ENCODE measurements around the gene CNGB1.

GRCh38 chr16:57920215-57920879 is 50.6 kb downstream of the CNGB1 start:
- TF ChIP-seq POLR2A (IDR thresholded peaks at IDR 0.05), result no peak
- TF ChIP-seq, protein P1, sequence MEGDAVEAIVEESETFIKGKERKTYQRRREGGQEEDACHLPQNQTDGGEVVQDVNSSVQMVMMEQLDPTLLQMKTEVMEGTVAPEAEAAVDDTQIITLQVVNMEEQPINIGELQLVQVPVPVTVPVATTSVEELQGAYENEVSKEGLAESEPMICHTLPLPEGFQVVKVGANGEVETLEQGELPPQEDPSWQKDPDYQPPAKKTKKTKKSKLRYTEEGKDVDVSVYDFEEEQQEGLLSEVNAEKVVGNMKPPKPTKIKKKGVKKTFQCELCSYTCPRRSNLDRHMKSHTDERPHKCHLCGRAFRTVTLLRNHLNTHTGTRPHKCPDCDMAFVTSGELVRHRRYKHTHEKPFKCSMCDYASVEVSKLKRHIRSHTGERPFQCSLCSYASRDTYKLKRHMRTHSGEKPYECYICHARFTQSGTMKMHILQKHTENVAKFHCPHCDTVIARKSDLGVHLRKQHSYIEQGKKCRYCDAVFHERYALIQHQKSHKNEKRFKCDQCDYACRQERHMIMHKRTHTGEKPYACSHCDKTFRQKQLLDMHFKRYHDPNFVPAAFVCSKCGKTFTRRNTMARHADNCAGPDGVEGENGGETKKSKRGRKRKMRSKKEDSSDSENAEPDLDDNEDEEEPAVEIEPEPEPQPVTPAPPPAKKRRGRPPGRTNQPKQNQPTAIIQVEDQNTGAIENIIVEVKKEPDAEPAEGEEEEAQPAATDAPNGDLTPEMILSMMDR (IDR thresholded peaks at IDR 0.05), result no peak
